Smooth muscle cell (in vitro differentiated cells): Measurements from ENCODE around the gene EZH1. TPM values are rescaled to one million over a fixed set of nuclear protein-coding genes. Genes with fewer than 3 reads are reported as not detected.

Experiments used
- DNase-seq: peaks from one replicate; lab custom pipeline; 2025; ENCODE audit not compliant: unreplicated experiment; lab: John Stamatoyannopoulos, UW
- H2AFZ ChIP-seq: fragments of 200-600 bp; sonication (generic); 2 replicates; pipeline ENCODE4 v1.6.0; 2016; ENCODE audit warnings: antibody characterized with exemption, low read depth, mild to moderate bottlenecking
- H3F3A ChIP-seq: fragments of 200-600 bp; sonication (generic); 2 replicates; pipeline ENCODE4 v1.6.0; 2017; ENCODE audit warnings: antibody characterized with exemption, low read depth
- H3K27ac ChIP-seq: fragments of 200-600 bp; sonication (generic); 2 replicates; pipeline ENCODE4 v1.5.1; 2016; ENCODE audit warnings: low read depth, mild to moderate bottlenecking
- H3K27me3 ChIP-seq: fragments of 200-600 bp; sonication (generic); 2 replicates; pipeline ENCODE4 v1.6.1; 2016; ENCODE audit warnings: low read depth, mild to moderate bottlenecking
- H3K36me3 ChIP-seq: fragments of 200-600 bp; sonication (generic); 2 replicates; pipeline ENCODE4 v1.5.1; 2016; ENCODE audit warnings: low read depth
- H3K4me1 ChIP-seq: fragments of 200-600 bp; sonication (generic); 2 replicates; pipeline ENCODE4 v1.5.1; 2016; ENCODE audit warnings: low read depth
- H3K4me2 ChIP-seq: fragments of 200-600 bp; sonication (generic); 2 replicates; pipeline ENCODE4 v1.6.0; 2016; ENCODE audit warnings: mild to moderate bottlenecking
- H3K4me3 ChIP-seq: fragments of 200-600 bp; sonication (generic); 2 replicates; pipeline ENCODE4 v1.5.1; 2016; ENCODE audit warnings: mild to moderate bottlenecking
- H3K79me2 ChIP-seq: fragments of 200-600 bp; sonication (generic); 2 replicates; pipeline ENCODE4 v1.6.0; 2016; ENCODE audit warnings: low read depth, mild to moderate bottlenecking
- H3K9ac ChIP-seq: fragments of 200-600 bp; sonication (generic); 2 replicates; pipeline ENCODE4 v1.6.0; 2016; ENCODE audit warnings: low read depth
- H3K9me3 ChIP-seq: fragments of 200-600 bp; sonication (generic); replicated peaks from 2 replicates; pipeline ENCODE4 v1.5.1; 2016; ENCODE audit warnings: low read depth
- H4K20me1 ChIP-seq: fragments of 200-600 bp; sonication (generic); 2 replicates; pipeline ENCODE4 v1.6.0; 2016; ENCODE audit warnings: low read depth
- CTCF ChIP-seq: fragments of 200-600 bp; sonication (generic); IDR thresholded peaks from 2 replicates; pipeline ENCODE4 v1.5.1; 2017; ENCODE audit warnings: borderline replicate concordance, mild to moderate bottlenecking, antibody characterized with exemption; ENCODE audit not compliant: insufficient read depth, poor library complexity, severe bottlenecking
- WGBS: methylation state at CpG from one replicate; pipeline ENCODE4 v1.1.7; 2016; ENCODE audit warnings: low lambda C conversion rate; 5-methylcytosine and 5-hydroxymethylcytosine counted together
- polyA plus RNA-seq: library from polyadenylated mRNA; unstranded; fragments of >200 nt; fragmentation: Nextera tagmentation; extraction: Ambion mirVana; gene quantifications from 2 replicates; pipeline ENCODE4 v1.2.1, GENCODE V29; 2016
- total RNA-seq: library from RNA; depleted of rRNA; stranded (reverse); fragments of >200 nt; gene quantifications from 2 replicates; pipeline ENCODE4 v1.2.3, GENCODE V29; 2014

The EZH1 gene
- total and polyA plus RNA-seq, 2 experiments from 2014 or later: 8.0 to 19.4 TPM

- no peaks in the 10 kb centered on the region for H3K27me3 ChIP-seq
- H2AFZ ChIP-seq: no peak overlapping the region
- H3K79me2 ChIP-seq: no peaks in the 10 kb centered on the region
- H3F3A ChIP-seq: peaks cover 8% of the 10 kb centered on the region
- no peak overlapping the region for H3K27ac ChIP-seq
- H3K36me3 ChIP-seq: no peaks in the 10 kb centered on the region
- no peak overlapping the region for H3K4me3 ChIP-seq
- H3K4me2 ChIP-seq: no peak overlapping the region
- H3K9me3 ChIP-seq: no peaks in the 10 kb centered on the region
- H3K9ac ChIP-seq: no peak overlapping the region
- peaks cover 7% of the 10 kb centered on the region for H4K20me1 ChIP-seq
- peaks cover 11% of the 10 kb centered on the region for H3K4me1 ChIP-seq
- no peak for TF ChIP-seq CTCF
- no peak for DNase-seq
- WGBS: 97% methylated on average over 50 of the region's 50 CpGs
Observed at GRCh38 chr17:42684929-42685556, 59.8 kb downstream of the EZH1 start.

- H3K27ac ChIP-seq: no peak overlapping the region
- H2AFZ ChIP-seq: no peak overlapping the region
- H3F3A ChIP-seq: peaks cover 20% of the 10 kb centered on the region
- H3K4me2 ChIP-seq: peak overlapping the region; percentile 86
- no peaks in the 10 kb centered on the region for H3K36me3 ChIP-seq
- H4K20me1 ChIP-seq: peaks cover 7% of the 10 kb centered on the region
- peaks cover 25% of the 10 kb centered on the region for H3K4me1 ChIP-seq
- no peaks in the 10 kb centered on the region for H3K79me2 ChIP-seq
- DNase-seq: no peak
- no peak overlapping the region for H3K9ac ChIP-seq
- H3K27me3 ChIP-seq: no peaks in the 10 kb centered on the region
- no peaks in the 10 kb centered on the region for H3K9me3 ChIP-seq
- TF ChIP-seq CTCF: no peak
- H3K4me3 ChIP-seq: peak overlapping the region; percentile 54
- WGBS: 63% methylated on average over 10 of the region's 25 CpGs
Observed at GRCh38 chr17:42683407-42684034, 61.3 kb downstream of the EZH1 start.

- Histone ChIP-seq H3K9me3 (no peaks in the 10 kb centered on the region), H3K36me3 (no peaks in the 10 kb centered on the region), H3K4me2 (peak overlapping the region; percentile 86), H3K79me2 (no peaks in the 10 kb centered on the region), H3K4me3 (peak overlapping the region; percentile 54), H3K4me1 (peaks cover 27% of the 10 kb centered on the region), H3K27me3 (no peaks in the 10 kb centered on the region), H3K9ac (no peak overlapping the region), H4K20me1 (peaks cover 7% of the 10 kb centered on the region), H3K27ac (peak overlapping the region; percentile 32), H3F3A (peaks cover 22% of the 10 kb centered on the region), H2AFZ (peak overlapping the region; percentile 22)
- WGBS: under 1% methylated on average over 30 of the region's 34 CpGs
- DNase-seq: peak; percentile 72
- TF ChIP-seq CTCF: no peak
Observed at GRCh38 chr17:42682722-42683403, 62.0 kb downstream of the EZH1 start.
